HG03025 (cell line): Measurements from ENCODE around the gene GNAS.

Experiments
- ATAC-seq: cut with Tn5 transposase; IDR thresholded peaks from one replicate; pipeline ENCODE4 v1.9.1; 2021; ENCODE audit warnings: mild to moderate bottlenecking, moderate library complexity; ENCODE audit not compliant: unreplicated experiment, low FRiP score

Gene GNAS

DNA sequence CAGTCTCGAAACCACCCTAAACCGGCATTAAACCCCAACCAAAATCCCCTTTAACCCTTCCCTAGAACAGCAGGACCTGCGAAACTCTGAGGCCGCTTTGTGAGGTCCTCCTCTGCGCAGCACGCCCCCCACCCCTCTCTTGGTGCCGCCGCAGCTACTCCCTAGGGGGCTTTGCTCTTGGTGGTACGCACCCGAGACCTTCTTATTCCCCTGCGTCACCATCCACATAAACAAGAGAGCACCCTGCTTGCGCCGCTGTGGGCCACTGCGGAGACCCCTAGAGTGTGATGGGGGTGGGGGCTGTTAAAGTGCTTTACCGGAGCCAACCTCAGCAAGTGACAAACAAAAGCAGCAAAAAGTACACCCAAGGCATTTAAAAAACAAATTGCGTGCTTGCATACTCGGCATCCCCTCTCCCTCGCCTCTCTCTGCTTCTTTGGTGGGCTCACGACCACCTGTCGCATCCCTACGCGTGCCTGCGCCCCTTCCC lies 502 bp upstream of the GNAS start:
- ATAC-seq = no peak

DNA sequence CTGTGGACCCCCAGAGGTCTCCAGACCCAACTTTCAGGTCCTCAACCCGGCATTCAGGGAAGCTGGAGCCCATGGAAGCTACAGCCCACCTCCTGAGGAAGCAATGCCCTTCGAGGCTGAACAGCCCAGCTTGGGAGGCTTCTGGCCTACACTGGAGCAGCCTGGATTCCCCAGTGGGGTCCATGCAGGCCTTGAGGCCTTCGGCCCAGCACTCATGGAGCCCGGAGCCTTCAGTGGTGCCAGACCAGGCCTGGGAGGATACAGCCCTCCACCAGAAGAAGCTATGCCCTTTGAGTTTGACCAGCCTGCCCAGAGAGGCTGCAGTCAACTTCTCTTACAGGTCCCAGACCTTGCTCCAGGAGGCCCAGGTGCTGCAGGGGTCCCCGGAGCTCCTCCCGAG lies 950 bp downstream of the GNAS start:
- ATAC-seq = no peak

DNA sequence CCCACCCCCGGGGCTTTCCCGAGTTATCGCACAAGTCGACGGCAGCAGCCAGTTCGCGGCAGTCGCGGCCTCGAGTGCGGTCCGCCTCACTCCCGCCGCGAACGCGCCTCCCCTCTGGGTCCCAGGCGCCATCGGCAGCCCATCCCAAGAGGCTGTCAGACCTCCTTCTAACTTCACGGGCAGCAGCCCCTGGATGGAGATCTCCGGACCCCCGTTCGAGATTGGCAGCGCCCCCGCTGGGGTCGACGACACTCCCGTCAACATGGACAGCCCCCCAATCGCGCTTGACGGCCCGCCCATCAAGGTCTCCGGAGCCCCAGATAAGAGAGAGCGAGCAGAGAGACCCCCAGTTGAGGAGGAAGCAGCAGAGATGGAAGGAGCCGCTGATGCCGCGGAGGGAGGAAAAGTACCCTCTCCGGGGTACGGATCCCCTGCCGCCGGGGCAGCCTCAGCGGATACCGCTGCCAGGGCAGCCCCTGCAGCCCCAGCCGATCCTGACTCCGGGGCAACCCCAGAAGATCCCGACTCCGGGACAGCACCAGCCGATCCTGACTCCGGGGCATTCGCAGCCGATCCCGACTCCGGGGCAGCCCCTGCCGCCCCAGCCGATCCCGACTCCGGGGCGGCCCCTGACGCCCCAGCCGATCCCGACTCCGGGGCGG lies 1.6 kb downstream of the GNAS start:
- no peak for ATAC-seq

GRCh38 chr20:58854638-58855471 lies 2.3 kb downstream of the GNAS start:
- no peak for ATAC-seq

GRCh38 chr20:58855506-58856389 lies 3.2 kb downstream of the GNAS start:
- no peak for ATAC-seq

- ATAC-seq = no peak
Measured at GRCh38 chr20:58863044-58863790, 10.7 kb downstream of the GNAS start.

DNA sequence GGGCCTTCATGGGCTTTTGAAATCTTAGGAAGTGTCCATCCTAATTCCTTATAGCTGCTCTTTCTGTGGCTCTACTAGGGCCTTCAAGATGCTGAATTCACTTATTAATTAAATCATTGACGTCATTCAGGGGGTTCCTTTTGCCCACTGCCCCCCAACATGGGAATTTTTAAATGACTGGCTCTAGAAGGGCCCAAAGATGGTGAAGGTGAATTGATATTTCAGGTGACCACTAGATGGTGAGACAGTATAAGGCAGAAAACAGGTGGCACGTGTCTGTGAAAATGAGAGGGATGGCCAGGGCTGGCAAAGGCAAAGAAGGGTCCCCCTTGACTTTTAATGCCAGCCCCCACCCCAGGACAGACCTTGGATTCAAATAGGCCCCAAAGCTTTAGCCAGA lies 11.8 kb downstream of the GNAS start:
- no peak for ATAC-seq

DNA sequence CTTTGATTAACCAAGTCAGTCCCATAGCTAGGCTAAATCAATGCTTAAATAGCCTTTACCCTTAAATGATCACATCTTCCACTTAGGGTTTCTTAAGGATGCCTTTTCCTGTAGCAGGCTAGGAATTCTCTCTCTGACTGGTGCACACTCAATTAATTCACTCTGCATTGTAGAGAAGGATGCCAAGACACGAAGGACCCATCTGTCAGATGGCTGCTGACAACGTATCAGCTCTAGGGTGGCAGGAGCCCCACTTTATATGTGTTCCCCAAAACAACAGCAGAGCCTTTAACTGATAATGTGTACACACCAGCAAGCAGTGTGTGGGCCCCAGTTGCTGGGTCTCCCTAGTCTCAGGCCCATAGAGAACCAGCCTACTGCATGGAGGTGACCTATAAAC lies 13.3 kb downstream of the GNAS start:
- no peak for ATAC-seq

- ATAC-seq = no peak
Measured at GRCh38 chr20:58867211-58867610, 14.7 kb downstream of the GNAS start.

DNA sequence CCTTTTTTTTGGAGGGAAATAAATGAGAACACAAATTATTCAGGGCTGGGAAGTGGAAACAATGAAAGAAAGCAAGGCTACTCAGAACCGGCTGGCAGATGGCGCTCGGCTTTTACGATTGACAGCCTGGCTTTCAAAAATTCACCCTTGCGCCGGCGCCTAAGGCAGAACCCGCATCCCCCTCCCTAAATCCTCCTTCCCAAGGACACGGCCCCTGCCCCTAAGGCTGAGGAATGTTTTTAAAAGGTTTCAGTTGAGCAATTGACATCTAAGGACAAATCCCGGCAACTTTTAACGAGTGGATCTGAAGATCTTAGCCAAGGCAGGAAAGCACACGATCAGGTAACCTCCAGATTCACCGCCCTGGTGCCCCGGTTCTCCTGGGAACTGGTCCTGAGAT lies 16.3 kb downstream of the GNAS start:
- ATAC-seq = no peak

- ATAC-seq = no peak
Measured at GRCh38 chr20:58869662-58870227, 17.2 kb downstream of the GNAS start.

DNA sequence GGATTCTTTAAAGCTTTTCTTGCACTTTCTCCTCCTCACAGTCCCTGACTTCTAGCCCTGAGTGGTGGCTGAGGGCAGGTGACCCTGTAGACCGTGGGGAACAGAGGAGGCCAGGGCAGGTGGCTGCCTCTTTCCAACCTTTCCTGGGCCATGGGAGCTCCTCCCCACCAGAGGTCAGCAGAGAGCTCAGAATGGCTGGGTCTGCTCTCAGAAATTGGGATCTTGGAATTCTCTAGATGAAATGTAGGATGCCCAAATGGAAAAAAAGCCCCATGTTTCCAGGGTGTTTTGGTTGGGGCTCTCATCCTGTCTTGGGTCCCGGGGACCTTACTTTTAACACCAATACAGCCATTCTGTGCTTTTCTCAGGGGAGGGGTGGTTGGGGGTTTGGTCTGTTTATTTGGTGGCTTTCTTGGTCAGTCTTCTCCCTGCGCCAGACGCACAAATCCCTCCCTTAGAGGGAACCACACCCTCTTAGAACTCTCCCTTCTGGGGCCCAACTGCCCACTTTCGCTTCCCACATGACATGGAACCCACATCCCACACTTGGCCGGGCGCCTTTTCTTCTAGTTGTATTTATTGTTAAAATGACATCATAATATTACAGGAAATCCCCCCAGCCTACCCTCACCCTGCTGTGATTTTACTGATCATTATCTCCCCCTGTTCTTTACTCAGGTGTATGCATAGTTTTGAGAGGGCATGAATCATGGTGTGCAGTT lies 17.9 kb downstream of the GNAS start:
- ATAC-seq = no peak

DNA sequence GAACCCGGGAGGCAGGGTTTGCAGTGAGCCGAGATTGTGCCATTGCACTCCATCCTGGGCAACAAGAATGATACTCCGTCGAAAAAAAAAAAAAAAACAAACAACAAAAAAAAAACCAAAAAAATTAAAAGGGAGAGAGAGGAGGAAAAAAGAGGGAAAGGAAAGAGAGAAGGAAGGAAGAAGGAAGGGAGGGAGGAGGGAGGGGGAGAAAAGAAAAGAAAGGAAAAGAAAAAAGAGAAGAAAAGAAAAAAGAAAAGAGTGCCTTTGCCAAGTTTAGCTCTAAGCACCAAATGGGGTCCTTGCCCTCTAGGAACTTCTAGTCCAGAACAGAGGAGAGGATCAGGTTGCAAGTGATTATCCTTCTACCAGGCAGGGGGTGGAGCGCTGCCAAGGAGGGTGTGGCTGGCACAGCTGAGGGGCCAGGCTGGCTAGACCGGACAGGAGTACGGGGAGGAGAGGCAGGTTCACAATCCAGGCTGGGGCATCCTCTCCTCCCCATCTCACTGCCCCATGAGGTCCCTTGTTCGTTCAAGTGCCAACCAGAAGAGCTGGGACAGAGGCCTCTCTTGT lies 19.1 kb downstream of the GNAS start:
- no peak for ATAC-seq

DNA sequence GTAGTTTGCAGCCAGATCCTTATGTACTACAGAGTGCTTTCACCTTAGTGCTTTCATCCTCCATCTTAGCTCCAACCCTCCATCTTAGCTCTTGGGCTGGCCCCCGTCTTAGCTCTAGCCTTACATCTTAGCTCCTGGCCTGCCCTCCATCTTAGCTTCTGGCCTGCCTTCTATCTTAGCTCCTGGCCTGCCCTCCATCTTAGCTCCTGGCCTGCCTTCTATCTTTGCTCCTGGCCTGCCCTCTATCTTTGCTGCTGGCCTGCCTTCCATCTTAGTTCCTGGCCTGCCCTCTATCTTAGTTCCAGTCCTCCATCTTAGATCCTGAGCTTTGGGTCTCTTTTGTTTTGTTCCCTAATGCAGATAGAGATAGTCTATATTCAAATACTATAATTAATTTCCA lies 22.0 kb downstream of the GNAS start:
- ATAC-seq = no peak

- ATAC-seq = no peak
Measured at GRCh38 chr20:58875111-58875510, 22.6 kb downstream of the GNAS start.

DNA sequence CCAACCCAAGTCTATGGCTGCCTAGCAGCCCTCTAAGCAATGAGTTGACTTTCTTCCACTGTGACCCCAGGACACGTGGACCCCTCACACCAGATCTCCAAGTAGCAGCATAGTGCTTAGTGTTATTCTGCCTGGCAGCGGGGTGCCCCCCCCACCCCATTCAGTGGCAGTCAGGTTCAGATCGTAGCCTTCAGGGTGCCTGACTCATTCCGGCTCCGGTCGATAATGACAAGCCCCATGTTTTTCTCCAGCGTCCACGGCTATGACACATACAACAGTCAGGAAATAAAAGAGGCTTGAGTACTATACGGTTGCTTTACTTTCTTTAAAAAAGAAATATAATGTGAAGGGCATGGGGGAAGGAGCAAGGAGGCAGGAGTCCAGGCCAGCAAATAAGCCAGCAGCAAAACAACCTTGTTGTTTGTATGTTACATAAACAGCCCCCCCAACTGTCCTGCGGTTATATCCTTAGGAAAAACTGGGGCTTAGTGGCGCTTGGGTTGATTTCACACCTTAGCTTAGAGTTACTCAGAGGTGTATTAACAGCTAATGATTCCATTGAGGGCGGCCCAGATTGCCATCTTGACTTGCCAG lies 23.1 kb downstream of the GNAS start:
- no peak for ATAC-seq

DNA sequence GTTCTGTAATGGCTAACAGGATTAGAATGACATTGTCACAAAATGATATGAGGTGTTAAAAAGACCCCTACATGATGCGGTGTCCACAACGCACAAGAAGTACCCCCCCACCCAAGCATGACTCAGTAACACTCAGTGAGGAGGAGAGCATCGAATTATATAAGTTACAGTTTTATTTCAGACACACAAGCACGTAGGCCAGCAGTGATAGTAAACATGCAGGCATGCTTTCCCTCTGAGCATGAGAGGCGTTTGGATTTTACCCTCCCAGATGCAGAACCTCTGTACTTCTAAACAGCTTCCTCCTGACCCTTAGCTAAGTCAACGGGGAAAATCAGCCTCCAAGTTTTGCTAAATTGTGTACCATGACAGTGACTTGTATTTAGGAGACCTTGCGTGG lies 23.9 kb downstream of the GNAS start:
- no peak for ATAC-seq

GRCh38 chr20:58877050-58877975 lies 24.8 kb downstream of the GNAS start:
- ATAC-seq = no peak
